Body of pancreas (tissue), 4 donors: ENCODE results near the gene ZNF775. TPM values are rescaled to one million over a fixed set of nuclear protein-coding genes. Genes with fewer than 3 reads are reported as not detected.
A peak's percentile ranks its signal among the peaks of the same experiment; 100 is the strongest.

Source experiments
- ATAC-seq: fragments of 150-250 bp; one replicate; pipeline ENCODE4 v1.9.1; 2016
- DNase-seq, 4 donors: peaks; one replicate each; pipeline ENCODE4 v3.0.0-alpha.2; 2019
- H3K27ac ChIP-seq, 4 donors: fragments of 200-600 bp; sonication (generic); 1 replicate in 3 of 4; 2 replicates in 1 of 4; pipeline versions ENCODE4 v1.5.1 to v1.6.1; 2016 to 2019; ENCODE audit warnings: mild to moderate bottlenecking in 1 of 4, mixed read lengths in 1 of 4, moderate library complexity in 1 of 4
- H3K27me3 ChIP-seq, 2 donors: fragments of 200-600 bp; sonication (generic); one replicate each; pipeline ENCODE4 v1.6.0; 2016; ENCODE audit warnings: mild to moderate bottlenecking in 1 of 2
- H3K36me3 ChIP-seq, 2 donors: fragments of 200-600 bp; sonication (generic); replicated peaks in 1 of 2; 2 replicates each; pipeline ENCODE4 v1.5.1; 2016; ENCODE audit warnings: low read depth in 2 of 2; ENCODE audit not compliant: insufficient read depth in 1 of 2
- H3K4me1 ChIP-seq: fragments of 200-600 bp; sonication (generic); one replicate; pipeline ENCODE4 v1.6.0; 2016
- H3K4me3 ChIP-seq, 2 donors: fragments of 200-600 bp; sonication (generic); 1 replicate in 1 of 2; 2 replicates in 1 of 2; pipeline ENCODE4 v1.5.1; 2016 to 2019
- H3K9me3 ChIP-seq, 3 donors: fragments of 200-600 bp; sonication (generic); 1 replicate in 2 of 3; 2 replicates in 1 of 3; pipeline ENCODE4 v1.5.1; 2016
- CTCF ChIP-seq, 7 experiments: fragments of 450-650 bp in 4 of 7; fragments of 200-600 bp in 3 of 7; sonication (generic) in 3 of 7; IDR thresholded peaks; one replicate each; pipeline ENCODE4 v1.5.1; 2016 to 2019; ENCODE audit warnings: antibody characterized with exemption in 7 of 7
- POLR2A ChIP-seq, 3 donors: fragments of 450-650 bp; IDR thresholded peaks; one replicate each; pipeline ENCODE4 v1.6.1; 2016; ENCODE audit warnings: antibody characterized with exemption in 3 of 3, mild to moderate bottlenecking in 2 of 3
- WGBS, 2 donors: methylation state at CpG; one replicate each; pipeline ENCODE4 v1.1.5; 2017; 5-methylcytosine and 5-hydroxymethylcytosine counted together
- intact Hi-C: fragments of 100-400 bp; cut with DNase I; formaldehyde crosslinking; loops from one replicate; pipeline ENCODE4 v1.15.1; 2023
- total RNA-seq, 2 donors: library from RNA; depleted of rRNA; stranded (reverse); fragments of >200 nt; gene quantifications; one replicate each; pipeline ENCODE4 v1.1.0, GENCODE V29; 2016

ZNF775 gene
- total RNA-seq, 2 donors from 2014 or later = 6.0 to 10.2 TPM

DNA sequence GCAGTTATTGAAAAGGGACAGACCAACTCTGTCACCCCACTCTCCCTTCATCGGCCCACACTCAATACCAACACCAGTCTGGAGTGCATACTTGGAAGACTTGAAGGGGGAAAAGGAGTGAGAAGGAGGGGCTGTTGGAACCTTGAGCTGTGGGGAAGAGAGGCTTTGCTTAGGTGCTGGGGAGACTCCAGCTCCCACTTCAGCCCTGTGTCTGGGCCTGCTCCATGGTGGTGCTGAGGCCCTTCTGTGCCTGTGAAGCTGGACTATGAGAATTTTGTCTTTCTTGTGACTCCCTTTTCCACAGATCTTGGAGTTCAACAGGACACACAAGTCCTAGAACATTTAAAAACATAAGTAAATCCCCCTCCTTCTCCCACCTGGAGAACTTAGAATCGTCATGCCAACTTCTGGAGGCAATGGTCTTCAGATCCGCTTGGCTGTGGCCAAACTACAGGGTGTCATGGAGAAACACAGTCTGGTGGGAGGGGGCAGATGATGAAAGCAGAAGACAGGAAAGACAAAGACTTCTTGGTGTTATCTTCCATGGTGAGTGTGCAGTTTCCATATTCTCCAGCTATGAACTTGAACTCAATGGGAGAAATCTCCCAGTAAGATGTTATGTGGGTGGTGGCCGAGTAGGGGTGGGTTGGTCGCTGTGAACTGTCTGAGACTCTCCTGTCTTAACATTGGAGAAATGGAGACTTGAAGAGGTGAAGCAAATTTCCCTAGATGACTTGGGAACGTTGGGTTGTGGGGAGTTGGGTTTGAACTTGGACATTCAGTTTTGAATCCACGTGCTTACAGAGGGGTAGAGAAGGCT, 52.9 kb downstream of the ZNF775 start:
- H3K9me3 ChIP-seq = no peaks in the 10 kb centered on the region
- DNase-seq = no peak
- H3K4me3 ChIP-seq = no peak overlapping the region
- H3K27ac ChIP-seq = no peak overlapping the region
- H3K27me3 ChIP-seq = no peaks in the 10 kb centered on the region
- no peak for TF ChIP-seq POLR2A (IDR thresholded peaks at IDR 0.05)
- TF ChIP-seq CTCF (IDR thresholded peaks at IDR 0.05) = no peak
- peaks cover 7% of the 10 kb centered on the region for H3K4me1 ChIP-seq
- intact Hi-C loops = no loop called here
- 81 to 86% methylated on average over 7 of the region's 7 CpGs for WGBS, 2 donors
- no peaks in the 10 kb centered on the region for H3K36me3 ChIP-seq
- ATAC-seq = no peak

DNA sequence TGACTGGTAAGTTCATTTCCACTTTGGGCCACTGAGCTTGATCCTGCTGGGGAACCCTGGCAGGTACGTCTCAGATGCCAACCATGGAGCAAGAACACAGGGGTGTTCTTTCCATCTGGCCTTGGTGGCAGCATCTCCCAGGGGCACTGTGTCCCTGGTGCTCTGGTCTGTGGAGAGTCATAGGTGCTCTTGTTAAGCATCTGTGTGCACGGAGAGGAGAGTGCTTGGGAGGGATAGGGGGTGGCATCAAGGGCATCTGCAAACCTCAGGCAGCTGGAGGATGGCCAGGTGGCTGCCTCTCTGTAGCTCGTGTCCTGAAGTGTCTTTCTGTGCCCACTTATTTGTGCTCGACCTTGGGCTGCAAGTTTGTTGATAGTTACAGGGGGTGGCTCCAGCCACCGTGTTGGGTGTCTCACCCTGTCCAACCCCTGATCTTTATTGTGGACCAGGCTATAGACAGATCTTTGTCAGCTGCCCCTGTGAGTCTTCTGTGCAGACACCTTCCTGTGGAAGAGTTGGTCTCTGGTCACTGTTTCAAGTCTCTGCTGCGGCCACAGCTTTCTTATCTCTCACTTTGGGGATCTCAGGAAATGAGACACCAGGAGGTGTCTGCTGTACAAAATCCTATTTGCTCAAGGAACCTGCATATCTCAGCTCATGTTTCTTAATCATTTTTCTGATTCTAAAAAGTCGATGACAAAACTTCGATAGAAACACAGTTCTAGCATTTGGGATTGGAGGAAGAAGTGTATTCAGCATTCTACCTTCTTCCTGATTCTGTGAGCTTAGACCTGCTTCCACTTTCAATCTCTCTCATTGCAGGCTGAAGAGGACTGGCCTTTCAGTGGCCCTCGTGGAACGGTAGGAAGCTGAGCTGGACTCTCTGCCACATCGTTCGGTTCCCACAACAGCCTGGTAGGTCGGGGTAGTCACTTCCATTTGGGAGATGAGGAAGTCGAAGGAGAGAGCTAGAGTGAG, 54.1 kb downstream of the ZNF775 start:
- H3K4me1 ChIP-seq = peaks cover 7% of the 10 kb centered on the region
- H3K9me3 ChIP-seq = no peaks in the 10 kb centered on the region
- intact Hi-C loops = no loop called here
- H3K27ac ChIP-seq = no peak overlapping the region
- H3K4me3 ChIP-seq = no peak overlapping the region
- WGBS, 2 donors = 56 to 61% methylated on average over 13 to 14 of the region's 14 CpGs
- peak in 1 of 4 donors; percentile 36 for DNase-seq
- TF ChIP-seq CTCF (IDR thresholded peaks at IDR 0.05) (no peak), POLR2A (IDR thresholded peaks at IDR 0.05) (no peak)
- H3K27me3 ChIP-seq = no peaks in the 10 kb centered on the region
- no peaks in the 10 kb centered on the region for H3K36me3 ChIP-seq
- no peak for ATAC-seq

DNA sequence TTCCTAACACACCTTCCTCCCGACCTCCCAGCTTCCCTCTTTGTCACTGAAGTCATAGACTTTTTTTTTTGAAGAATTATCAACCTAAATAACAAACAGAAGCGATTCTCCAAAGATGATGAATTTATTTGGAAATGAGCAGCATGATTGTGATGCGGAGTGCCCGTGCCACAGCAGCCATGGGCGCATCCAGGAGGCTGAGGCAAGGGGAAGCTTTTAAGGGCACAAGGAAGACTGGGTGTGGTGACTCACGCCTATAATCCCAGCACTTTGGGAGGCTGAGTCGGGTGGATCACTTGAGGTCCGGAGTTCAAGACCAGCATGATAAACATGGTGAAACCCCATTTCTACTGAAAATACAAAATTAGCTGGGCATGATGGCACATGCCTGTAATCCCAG, 55.1 kb downstream of the ZNF775 start:
- no peak overlapping the region for H3K27ac ChIP-seq
- no peaks in the 10 kb centered on the region for H3K4me1 ChIP-seq
- H3K36me3 ChIP-seq = no peaks in the 10 kb centered on the region
- no peak for TF ChIP-seq CTCF (IDR thresholded peaks at IDR 0.05)
- no peak for TF ChIP-seq POLR2A (IDR thresholded peaks at IDR 0.05)
- DNase-seq (no peak), ATAC-seq (no peak)
- 76 to 80% methylated on average over 8 of the region's 8 CpGs for WGBS, 2 donors
- H3K4me3 ChIP-seq = no peak overlapping the region
- H3K9me3 ChIP-seq = no peaks in the 10 kb centered on the region
- H3K27me3 ChIP-seq = no peaks in the 10 kb centered on the region
- intact Hi-C loops = no loop called here

DNA sequence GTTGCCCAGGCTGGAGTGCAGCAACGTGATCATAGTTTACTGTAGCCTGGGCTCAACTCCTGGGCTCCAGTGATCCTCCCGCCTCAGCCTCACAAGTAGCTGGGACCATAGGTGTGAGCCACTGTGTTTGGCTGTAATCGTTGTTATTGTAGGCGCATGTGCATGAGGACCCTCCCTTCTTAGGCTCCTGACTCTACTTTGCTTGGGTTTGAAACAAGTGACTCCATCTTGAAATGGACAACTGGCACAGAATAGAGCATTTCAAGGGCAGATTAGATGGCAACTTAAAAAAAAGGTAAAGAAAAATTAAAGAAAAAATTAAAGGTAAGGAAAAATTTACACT, 55.9 kb downstream of the ZNF775 start:
- H3K9me3 ChIP-seq = no peaks in the 10 kb centered on the region
- intact Hi-C loops = no loop called here
- H3K4me1 ChIP-seq = no peaks in the 10 kb centered on the region
- DNase-seq (no peak), ATAC-seq (no peak)
- no peaks in the 10 kb centered on the region for H3K27me3 ChIP-seq
- H3K27ac ChIP-seq = no peak overlapping the region
- 62 to 73% methylated on average over 4 of the region's 4 CpGs for WGBS, 2 donors
- TF ChIP-seq POLR2A (IDR thresholded peaks at IDR 0.05) (no peak), CTCF (IDR thresholded peaks at IDR 0.05) (no peak)
- no peaks in the 10 kb centered on the region for H3K36me3 ChIP-seq
- H3K4me3 ChIP-seq = no peak overlapping the region
